COLO668 (cell line): Measurements from ENCODE around the gene SCAF1.

ENCODE experiments used
- DNase-seq: peaks from one replicate; lab custom pipeline; 2025; ENCODE audit not compliant: unreplicated experiment; lab: John Stamatoyannopoulos, UW

SCAF1 gene, protein sequence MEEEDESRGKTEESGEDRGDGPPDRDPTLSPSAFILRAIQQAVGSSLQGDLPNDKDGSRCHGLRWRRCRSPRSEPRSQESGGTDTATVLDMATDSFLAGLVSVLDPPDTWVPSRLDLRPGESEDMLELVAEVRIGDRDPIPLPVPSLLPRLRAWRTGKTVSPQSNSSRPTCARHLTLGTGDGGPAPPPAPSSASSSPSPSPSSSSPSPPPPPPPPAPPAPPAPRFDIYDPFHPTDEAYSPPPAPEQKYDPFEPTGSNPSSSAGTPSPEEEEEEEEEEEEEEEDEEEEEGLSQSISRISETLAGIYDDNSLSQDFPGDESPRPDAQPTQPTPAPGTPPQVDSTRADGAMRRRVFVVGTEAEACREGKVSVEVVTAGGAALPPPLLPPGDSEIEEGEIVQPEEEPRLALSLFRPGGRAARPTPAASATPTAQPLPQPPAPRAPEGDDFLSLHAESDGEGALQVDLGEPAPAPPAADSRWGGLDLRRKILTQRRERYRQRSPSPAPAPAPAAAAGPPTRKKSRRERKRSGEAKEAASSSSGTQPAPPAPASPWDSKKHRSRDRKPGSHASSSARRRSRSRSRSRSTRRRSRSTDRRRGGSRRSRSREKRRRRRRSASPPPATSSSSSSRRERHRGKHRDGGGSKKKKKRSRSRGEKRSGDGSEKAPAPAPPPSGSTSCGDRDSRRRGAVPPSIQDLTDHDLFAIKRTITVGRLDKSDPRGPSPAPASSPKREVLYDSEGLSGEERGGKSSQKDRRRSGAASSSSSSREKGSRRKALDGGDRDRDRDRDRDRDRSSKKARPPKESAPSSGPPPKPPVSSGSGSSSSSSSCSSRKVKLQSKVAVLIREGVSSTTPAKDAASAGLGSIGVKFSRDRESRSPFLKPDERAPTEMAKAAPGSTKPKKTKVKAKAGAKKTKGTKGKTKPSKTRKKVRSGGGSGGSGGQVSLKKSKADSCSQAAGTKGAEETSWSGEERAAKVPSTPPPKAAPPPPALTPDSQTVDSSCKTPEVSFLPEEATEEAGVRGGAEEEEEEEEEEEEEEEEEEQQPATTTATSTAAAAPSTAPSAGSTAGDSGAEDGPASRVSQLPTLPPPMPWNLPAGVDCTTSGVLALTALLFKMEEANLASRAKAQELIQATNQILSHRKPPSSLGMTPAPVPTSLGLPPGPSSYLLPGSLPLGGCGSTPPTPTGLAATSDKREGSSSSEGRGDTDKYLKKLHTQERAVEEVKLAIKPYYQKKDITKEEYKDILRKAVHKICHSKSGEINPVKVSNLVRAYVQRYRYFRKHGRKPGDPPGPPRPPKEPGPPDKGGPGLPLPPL

DNA sequence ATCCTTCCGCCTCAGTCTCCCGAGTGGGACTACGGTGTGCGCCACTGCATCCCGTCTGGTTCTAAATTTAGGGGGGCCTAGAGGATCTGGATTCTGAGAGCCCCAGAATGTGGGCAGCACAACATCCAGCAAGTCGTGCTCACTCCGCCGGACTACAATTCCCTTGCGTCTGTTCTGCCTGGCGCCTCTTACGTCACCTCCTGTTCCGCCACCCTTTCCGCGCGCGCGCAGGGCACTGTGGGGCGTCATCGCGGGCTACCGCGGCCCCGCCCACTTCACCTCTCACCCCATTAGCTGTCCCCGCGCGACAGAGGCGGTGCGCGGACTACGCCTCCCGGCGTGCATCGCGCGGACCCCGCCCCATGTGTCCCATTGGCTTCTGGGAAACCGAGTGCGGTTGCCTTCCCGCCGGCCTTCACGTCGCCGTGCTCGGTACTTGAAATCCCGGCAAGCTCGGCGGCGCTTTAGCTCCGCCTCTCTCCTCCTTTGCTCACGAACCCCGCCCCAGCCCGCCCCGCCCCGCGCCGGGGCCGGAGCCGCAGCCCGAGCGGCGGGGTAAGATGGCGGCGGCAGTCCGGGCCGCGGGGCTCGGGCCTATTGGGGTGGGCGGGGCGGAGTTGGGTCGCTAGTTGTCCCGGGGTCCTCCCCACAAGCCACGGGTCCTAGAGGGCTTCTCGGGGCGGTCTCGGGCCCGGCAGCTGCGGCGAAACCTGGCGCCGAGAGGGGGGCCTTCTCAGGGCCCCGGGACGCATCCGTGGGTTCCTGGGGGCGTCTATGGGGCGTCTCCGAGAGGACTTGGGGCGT, at the start of gene SCAF1:
SCAF1 (plus strand) TSS at position 522 of the 804 bp plus-strand sequence. CDS start 2,818 bp downstream, outside the sequence.
- DNase-seq, result peak; percentile 99

- peak; percentile 34 for DNase-seq
Observed at GRCh38 chr19:49592486-49593232, 49.4 kb upstream of the SCAF1 start.

DNA sequence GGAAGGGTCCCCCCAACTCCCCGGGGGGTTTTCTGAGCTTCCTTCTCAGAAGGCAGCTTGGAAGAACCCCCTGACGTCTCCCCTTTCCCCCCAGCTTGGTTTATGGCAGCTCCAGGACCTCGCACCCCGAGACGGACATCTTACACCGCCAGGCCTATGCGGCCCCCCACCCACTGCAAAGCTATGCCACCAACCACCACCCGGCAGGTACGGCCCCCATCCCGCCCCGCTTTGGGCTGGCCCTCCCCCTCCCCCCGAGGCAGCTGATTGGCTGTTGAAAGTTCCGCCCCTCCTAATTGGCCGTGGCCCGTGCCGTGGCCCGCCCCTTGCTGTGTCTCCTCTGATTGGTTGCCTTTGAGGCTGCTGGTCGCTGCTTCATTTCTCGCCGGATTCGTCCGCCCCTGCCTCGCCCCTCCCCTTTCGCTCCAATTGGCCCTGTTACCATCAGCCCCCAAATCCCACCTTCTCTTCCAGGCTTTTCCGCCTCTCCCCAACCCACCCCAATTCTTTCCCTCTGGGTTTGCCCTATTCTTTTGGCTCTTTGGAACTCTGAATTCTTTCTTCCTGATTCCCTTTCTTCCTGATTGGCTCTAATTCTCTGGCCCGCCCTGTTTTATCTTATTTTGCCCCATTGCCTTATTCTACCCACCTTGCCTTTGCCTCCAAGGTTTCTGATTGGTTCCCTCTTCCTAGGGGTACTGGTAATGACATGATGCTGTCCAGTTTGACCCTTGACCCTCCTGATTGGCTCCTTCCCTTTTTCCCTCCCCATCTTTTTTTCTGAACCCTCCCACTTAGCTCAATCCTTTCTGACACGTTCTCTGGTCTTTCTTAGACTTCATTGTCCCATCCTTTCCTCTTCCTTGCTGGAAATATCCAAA, 48.5 kb upstream of the SCAF1 start:
- peak; percentile 90 for DNase-seq

DNA sequence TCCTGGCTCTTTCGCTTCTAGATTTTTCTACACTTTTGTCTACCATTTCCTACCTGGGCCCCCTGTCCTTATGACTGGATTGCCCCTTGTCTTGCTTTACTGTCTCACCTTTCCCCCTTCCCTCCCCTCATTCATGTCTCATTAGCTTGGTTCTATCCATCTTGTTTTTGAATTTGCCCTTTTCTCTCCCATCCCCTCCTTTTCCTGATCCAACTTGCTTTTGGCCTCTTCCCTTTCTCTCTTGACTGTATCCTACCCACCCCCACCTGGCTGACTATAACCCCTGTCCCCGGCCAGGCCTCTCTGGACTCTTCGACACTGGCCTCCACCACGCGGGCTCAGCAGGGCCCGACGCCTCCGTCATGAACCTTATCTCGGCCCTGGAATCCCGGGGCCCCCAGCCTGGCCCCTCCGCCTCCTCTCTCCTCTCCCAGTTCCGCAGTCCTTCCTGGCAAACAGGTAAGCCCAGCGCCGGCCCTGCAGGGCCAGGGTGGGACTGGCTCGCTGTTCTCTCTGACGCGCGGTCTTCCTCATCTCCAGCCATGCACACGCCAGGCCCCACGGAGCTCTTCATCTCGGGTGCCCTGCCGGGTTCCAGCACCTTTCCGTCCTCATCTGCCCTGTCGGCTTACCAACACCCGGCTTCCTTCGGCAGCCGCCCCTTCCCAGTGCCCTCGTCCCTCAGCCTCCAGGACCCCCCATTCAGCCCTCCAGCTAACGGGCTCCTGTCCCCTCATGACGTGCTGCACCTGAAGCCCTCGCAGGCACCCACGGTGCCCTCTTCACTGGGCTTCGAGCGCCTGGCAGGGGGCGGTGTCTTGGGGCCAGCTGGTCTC, 47.6 kb upstream of the SCAF1 start:
- DNase-seq, result no peak

GRCh38 chr19:49594993-49595818, 46.8 kb upstream of the SCAF1 start:
- no peak for DNase-seq

GRCh38 chr19:49595819-49596404, 46.1 kb upstream of the SCAF1 start:
- DNase-seq, result no peak

- no peak for DNase-seq
Observed at GRCh38 chr19:49596407-49596806, 45.6 kb upstream of the SCAF1 start.

DNA sequence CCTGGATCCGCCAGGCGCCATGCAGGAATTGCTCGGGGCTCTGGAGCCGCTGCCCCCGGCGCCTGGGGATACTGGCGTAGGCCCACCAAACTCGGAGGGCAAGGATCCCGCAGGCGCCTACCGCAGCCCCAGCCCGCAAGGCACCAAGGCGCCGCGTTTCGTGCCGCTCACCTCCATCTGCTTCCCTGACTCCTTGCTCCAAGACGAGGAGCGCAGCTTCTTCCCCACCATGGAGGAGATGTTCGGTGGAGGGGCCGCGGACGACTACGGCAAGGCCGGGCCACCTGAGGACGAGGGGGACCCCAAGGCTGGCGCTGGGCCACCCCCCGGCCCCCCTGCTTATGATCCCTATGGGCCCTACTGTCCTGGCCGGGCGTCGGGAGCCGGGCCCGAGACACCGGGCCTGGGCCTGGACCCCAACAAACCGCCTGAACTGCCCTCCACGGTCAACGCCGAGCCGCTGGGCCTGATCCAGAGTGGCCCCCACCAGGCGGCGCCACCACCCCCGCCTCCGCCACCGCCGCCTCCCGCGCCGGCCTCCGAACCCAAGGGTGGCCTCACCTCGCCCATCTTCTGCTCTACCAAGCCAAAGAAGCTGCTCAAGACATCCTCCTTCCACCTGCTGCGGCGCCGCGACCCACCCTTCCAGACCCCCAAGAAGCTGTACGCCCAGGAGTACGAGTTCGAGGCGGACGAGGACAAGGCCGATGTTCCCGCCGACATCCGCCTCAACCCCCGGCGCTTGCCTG, 44.9 kb upstream of the SCAF1 start:
- no peak for DNase-seq

- no peak for DNase-seq
Observed at GRCh38 chr19:49597703-49597974, 44.4 kb upstream of the SCAF1 start.

- DNase-seq, result no peak
Observed at GRCh38 chr19:49599378-49600295, 42.4 kb upstream of the SCAF1 start.

- DNase-seq, result no peak
Observed at GRCh38 chr19:49601482-49602038, 40.4 kb upstream of the SCAF1 start.

DNA sequence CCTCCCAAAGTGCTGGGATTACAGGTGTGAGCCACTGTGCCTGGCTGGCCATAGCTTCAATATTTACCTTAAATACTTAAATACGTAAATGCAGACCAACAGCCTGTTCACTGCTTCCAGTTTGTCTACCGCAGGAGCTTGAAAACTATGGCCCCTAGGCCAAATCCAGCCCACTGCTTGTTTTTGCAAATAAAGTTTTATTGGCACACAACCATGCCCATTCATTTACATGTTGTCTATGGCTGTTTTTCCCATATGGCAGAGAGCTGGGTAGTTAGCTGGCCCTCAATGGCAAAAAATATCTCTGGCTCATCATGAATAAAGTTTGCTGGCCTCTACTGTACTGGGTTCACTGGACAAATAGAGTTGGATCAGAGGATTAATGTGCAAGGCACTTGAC, 39.2 kb upstream of the SCAF1 start:
- no peak for DNase-seq

DNA sequence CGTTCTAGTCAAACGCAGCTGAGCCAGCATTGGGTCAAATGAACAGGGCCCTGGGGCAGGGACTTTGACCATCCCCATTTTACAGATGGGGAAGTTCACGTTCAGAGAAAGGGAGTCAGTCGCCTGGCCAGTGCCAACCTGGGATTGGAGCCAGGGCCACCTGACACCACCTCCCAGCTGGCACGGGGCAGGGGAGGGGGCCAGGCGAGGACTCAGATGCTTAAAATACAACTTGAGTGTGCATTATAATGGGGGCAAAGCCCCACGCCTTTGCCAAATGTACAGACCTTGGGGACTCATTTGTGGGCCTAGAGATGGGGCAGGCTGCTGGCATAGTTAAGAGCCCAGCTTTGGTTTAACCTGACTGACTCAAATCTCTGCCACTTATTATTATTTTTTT, 36.4 kb upstream of the SCAF1 start:
- no peak for DNase-seq

DNA sequence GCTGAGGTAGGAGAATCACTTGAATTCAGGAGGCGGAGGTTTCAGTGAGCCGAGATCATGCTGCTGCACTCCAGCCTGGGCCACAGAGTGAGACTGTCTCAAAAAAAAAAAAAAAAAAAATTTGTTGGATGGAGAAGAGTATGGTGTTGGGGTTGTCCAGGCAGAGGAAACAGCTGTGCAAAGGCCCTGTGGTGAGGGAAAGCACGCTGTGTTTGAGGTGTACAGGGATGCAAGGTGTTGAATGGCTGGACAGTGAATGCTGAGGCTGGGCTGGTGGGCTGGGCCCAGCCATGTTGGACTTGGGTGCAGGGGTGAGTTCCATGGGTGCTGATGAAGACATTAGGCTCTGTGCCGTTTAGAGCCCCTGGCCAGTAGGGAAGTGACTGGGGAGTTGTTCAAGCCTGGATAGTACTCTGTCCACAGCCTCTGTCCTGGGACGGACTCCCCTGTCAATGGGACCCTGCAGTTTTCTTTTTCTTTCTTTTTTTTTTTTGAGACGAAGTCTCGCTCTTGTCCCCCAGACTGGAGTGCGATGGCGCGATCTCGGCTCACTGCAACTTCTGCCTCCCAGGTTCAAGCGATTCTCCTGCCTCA, 32.4 kb upstream of the SCAF1 start:
- DNase-seq, result no peak
